Body of pancreas (tissue), 4 donors: ENCODE data around the gene BPIFB2. TPM values are rescaled to one million over a fixed set of nuclear protein-coding genes. Genes with fewer than 3 reads are reported as not detected.

ENCODE experiments used
- ATAC-seq: fragments of 150-250 bp; one replicate; pipeline ENCODE4 v1.9.1; 2016
- DNase-seq, 4 donors: peaks; one replicate each; pipeline ENCODE4 v3.0.0-alpha.2; 2019
- H3K27ac ChIP-seq, 4 donors: fragments of 200-600 bp; sonication (generic); 1 replicate in 3 of 4; 2 replicates in 1 of 4; pipeline versions ENCODE4 v1.5.1 to v1.6.1; 2016 to 2019; ENCODE audit warnings: mild to moderate bottlenecking in 1 of 4, mixed read lengths in 1 of 4, moderate library complexity in 1 of 4
- H3K27me3 ChIP-seq, 2 donors: fragments of 200-600 bp; sonication (generic); one replicate each; pipeline ENCODE4 v1.6.0; 2016; ENCODE audit warnings: mild to moderate bottlenecking in 1 of 2
- H3K36me3 ChIP-seq, 2 donors: fragments of 200-600 bp; sonication (generic); replicated peaks in 1 of 2; 2 replicates each; pipeline ENCODE4 v1.5.1; 2016; ENCODE audit warnings: low read depth in 2 of 2; ENCODE audit not compliant: insufficient read depth in 1 of 2
- H3K4me1 ChIP-seq: fragments of 200-600 bp; sonication (generic); one replicate; pipeline ENCODE4 v1.6.0; 2016
- H3K4me3 ChIP-seq, 2 donors: fragments of 200-600 bp; sonication (generic); 1 replicate in 1 of 2; 2 replicates in 1 of 2; pipeline ENCODE4 v1.5.1; 2016 to 2019
- H3K9me3 ChIP-seq, 3 donors: fragments of 200-600 bp; sonication (generic); 1 replicate in 2 of 3; 2 replicates in 1 of 3; pipeline ENCODE4 v1.5.1; 2016
- POLR2A ChIP-seq, 3 donors: fragments of 450-650 bp; IDR thresholded peaks; one replicate each; pipeline ENCODE4 v1.6.1; 2016; ENCODE audit warnings: antibody characterized with exemption in 3 of 3, mild to moderate bottlenecking in 2 of 3
- WGBS, 2 donors: methylation state at CpG; one replicate each; pipeline ENCODE4 v1.1.5; 2017; 5-methylcytosine and 5-hydroxymethylcytosine counted together
- intact Hi-C: fragments of 100-400 bp; cut with DNase I; formaldehyde crosslinking; loops from one replicate; pipeline ENCODE4 v1.15.1; 2023
- total RNA-seq, 2 donors: library from RNA; depleted of rRNA; stranded (reverse); fragments of >200 nt; gene quantifications; one replicate each; pipeline ENCODE4 v1.1.0, GENCODE V29; 2016
- TF ChIP-seq, protein P1 (sequence below), 7 experiments: fragments of 450-650 bp in 4 of 7; fragments of 200-600 bp in 3 of 7; sonication (generic) in 3 of 7; IDR thresholded peaks; one replicate each; pipeline ENCODE4 v1.5.1; 2016 to 2019; ENCODE audit warnings: antibody characterized with exemption in 7 of 7

The BPIFB2 gene
- total RNA-seq, 2 donors from 2014 or later: not detected

DNA sequence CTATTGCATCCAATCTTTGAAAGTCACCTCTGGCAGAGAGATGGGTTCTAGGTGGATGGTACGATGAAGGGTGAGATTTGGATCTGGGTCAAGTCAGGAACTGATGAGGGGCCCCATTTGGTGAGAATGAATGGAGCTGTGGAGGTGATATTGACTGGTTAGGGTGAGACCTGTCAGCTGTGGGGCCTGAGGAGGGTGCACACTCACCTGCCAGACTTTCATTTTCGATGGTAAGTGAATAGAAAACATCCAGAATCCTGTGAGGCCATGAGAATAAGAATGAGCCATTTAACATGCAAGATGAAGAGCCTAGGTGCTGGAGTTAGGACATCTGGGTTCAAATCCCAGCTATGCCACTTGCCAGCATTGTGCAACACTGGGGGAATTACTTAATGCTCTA lies 10.1 kb upstream of the BPIFB2 start:
- intact Hi-C loops: no loop called here
- TF ChIP-seq, protein P1, sequence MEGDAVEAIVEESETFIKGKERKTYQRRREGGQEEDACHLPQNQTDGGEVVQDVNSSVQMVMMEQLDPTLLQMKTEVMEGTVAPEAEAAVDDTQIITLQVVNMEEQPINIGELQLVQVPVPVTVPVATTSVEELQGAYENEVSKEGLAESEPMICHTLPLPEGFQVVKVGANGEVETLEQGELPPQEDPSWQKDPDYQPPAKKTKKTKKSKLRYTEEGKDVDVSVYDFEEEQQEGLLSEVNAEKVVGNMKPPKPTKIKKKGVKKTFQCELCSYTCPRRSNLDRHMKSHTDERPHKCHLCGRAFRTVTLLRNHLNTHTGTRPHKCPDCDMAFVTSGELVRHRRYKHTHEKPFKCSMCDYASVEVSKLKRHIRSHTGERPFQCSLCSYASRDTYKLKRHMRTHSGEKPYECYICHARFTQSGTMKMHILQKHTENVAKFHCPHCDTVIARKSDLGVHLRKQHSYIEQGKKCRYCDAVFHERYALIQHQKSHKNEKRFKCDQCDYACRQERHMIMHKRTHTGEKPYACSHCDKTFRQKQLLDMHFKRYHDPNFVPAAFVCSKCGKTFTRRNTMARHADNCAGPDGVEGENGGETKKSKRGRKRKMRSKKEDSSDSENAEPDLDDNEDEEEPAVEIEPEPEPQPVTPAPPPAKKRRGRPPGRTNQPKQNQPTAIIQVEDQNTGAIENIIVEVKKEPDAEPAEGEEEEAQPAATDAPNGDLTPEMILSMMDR (IDR thresholded peaks at IDR 0.05): no peak
- no peak for TF ChIP-seq POLR2A (IDR thresholded peaks at IDR 0.05)
- Histone ChIP-seq H3K36me3 (no peaks in the 10 kb centered on the region), H3K9me3 (no peaks in the 10 kb centered on the region), H3K27me3 (no peaks in the 10 kb centered on the region), H3K4me1 (no peaks in the 10 kb centered on the region), H3K27ac (no peak overlapping the region), H3K4me3 (no peak overlapping the region)
- WGBS, 2 donors: 62 to 68% methylated on average over 2 of the region's 2 CpGs
- no peak for ATAC-seq
- no peak for DNase-seq

DNA sequence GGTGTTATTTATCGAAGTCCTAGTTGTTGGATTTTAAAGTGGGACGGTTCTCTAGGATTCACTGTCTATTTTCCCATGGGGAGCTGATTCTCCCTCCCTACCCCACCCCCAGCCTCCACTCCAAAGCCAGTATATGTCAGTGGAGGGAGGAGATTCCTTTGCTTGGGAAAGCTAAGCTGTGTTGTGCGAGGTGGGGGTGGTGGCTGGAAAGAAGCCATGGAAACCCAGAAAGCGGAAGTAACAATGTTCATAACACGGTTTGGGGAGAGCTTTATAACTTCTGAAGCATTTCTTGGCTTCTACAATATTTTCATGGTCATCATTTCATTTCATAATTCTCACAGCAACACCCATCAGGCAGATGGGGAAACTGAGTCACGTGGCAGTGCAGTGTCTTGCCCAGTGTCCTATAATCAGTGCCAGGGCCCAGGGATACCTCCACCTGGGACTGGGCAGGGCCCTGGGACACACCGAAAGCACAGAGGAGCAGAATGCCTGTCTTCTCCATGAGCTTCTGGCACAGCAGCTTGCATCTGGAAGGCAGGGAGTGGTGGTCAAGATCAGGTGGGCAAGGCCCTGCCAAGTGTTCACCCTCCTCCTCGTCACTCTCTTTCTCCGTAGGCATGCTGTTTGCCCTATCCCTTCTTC lies 7.8 kb upstream of the BPIFB2 start:
- Histone ChIP-seq H3K27me3 (no peaks in the 10 kb centered on the region), H3K36me3 (no peaks in the 10 kb centered on the region), H3K4me1 (no peaks in the 10 kb centered on the region), H3K4me3 (no peak overlapping the region), H3K27ac (no peak overlapping the region), H3K9me3 (no peaks in the 10 kb centered on the region)
- no peak for TF ChIP-seq POLR2A (IDR thresholded peaks at IDR 0.05)
- TF ChIP-seq, protein P1 (IDR thresholded peaks at IDR 0.05): no peak
- DNase-seq (no peak), ATAC-seq (no peak)
- WGBS, 2 donors: 48 to 52% methylated on average over 8 to 9 of the region's 9 CpGs
- intact Hi-C loops: no loop called here

DNA sequence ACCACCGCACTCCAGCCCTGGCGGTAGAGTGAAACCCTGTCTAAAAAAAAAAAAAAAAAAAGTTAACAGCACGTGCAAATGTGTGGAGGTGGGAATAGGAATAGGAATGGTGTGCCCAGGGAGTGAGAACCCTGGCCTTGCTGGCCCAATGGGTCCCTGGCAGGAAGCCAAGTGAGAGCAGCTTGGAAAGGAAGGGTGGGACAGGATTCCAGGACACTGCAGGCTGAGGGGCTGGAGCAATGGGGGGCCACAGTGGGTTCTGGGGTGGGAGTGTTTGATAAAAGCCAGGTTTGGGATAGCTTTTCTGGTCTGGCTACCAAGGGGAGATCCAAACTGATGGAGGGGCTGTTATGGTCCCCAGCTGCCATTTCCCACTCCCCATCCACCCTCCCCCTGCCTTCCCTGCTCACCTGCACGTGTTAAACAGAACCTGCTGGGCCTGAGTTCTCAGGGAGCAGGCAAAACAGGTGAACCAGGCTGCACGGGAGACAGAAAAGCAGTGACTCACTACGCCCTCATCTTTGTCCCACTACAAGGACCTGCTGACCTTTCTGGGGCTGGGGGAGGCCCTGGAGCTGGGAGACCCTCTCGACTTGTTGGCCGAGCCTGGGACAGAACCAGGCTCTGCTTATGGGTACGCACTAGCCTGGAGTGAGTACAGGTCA lies 6.6 kb upstream of the BPIFB2 start:
- H3K36me3 ChIP-seq: no peaks in the 10 kb centered on the region
- ATAC-seq (no peak), DNase-seq (no peak)
- intact Hi-C loops: no loop called here
- no peak overlapping the region for H3K4me3 ChIP-seq
- TF ChIP-seq POLR2A (IDR thresholded peaks at IDR 0.05): no peak
- TF ChIP-seq, protein P1 (IDR thresholded peaks at IDR 0.05): no peak
- no peak overlapping the region for H3K27ac ChIP-seq
- WGBS, 2 donors: 40% methylated on average over 9 of the region's 9 CpGs
- H3K27me3 ChIP-seq: no peaks in the 10 kb centered on the region
- no peaks in the 10 kb centered on the region for H3K9me3 ChIP-seq
- no peaks in the 10 kb centered on the region for H3K4me1 ChIP-seq

DNA sequence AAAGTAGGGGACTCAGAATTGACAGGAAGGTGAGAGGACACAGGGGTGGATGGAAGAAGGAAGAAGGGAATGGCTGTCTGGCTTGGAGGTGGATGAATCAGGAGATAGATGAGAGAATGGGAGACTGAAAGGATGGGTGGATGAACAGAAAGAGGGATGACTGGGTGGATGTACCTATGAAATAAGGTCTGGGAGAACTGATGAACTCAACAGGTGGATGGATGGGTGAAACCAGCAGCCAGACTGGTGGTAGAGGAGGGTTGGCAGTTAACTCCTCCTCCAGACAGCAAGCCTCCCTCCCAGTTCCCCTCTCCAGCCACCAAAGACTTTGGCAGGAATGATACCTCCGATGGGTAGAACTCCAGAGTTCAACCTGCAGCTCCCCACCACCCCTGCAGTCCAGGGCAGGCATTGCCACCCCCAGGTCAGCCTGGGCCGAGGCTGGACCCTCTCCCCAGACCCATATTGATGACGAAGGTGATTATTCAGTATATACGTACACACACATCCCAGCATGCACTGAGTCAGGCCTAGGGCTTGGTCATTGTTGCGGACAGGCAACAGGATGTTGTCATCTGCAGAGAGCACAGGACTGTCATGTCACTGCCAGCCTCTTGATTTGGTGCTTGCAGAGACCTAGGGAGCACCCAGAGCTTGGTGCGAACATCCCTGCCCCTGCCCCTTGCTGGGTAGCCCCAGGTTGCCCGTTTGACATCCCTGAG lies 5.3 kb upstream of the BPIFB2 start:
- ATAC-seq (no peak), DNase-seq (no peak)
- H3K4me3 ChIP-seq: no peak overlapping the region
- no peak overlapping the region for H3K27ac ChIP-seq
- 60 to 70% methylated on average over 1 to 7 of the region's 7 CpGs for WGBS, 2 donors
- intact Hi-C loops: no loop called here
- no peaks in the 10 kb centered on the region for H3K9me3 ChIP-seq
- no peaks in the 10 kb centered on the region for H3K36me3 ChIP-seq
- H3K27me3 ChIP-seq: no peaks in the 10 kb centered on the region
- H3K4me1 ChIP-seq: no peaks in the 10 kb centered on the region
- TF ChIP-seq, protein P1 (IDR thresholded peaks at IDR 0.05): no peak
- no peak for TF ChIP-seq POLR2A (IDR thresholded peaks at IDR 0.05)
